ENCODE data around the gene CLECL1. TPM values are rescaled to one million over a fixed set of nuclear protein-coding genes. Genes with fewer than 3 reads are reported as not detected.

Gene CLECL1
- total and polyA plus RNA-seq, 2 of the 4 experiments (the other 2 are of a cell fraction) = not detected

DNA sequence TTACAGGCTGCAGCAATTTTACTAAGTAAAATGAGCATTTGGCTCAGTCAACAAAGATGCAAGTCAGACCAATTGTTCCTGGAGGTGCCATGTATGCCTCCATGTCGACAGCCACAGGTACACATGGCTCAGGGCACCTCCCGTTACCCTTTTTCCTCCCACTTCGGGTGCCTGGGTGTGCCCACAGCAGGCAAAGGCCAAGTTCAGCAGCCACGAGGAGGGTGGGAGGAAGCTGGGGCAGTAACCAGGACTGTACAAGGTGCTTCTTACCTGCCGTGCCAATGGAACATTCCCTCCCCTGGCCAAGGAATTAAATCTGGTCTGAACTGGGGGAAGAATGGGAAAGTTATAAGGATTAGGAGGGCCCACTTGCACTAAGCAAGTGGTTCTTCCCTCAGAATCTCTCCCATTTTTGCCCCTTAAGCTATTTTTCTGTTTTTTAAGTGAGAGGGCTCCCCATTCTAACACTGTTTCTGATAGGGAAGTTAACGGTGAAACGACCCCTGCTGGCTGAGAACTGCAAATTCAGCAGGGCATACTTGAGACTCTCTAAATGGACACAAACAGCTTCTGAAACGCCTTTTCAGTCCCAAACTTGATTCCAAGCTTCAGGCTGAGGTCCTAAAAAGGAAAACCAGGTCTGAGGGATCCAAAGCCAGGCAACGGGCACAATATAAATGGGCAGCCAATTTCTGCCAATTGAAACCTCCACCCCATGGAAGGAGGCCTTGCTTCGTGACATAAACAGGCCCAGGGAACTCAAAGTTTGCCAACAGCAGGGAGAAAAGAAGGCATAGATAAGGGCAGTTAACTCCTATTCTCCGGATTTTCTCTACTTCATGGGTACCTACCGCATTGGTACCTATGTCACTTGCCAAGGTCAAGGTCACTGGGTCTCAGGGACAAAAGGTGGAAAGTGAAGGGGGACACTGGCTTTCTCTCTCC is 24.8 kb downstream of the CLECL1 start:
- peak overlapping the region; percentile 46 for H2AFZ ChIP-seq (replicated peaks; ENCODE audit: low read length, poor library complexity)
- H3K56ac ChIP-seq (ENCODE audit: extremely low read depth, insufficient read depth, low read length) = no peak overlapping the region
- no peak overlapping the region for H3K4me3 ChIP-seq (ENCODE audit: insufficient read depth, low read depth, low read length)
- dilution Hi-C loops (cut with HindIII; ENCODE audit: low sequenced_read_pairs, unreplicated experiment) = loop anchor here (10.0 kb wide), 1 partner anchor 73 kb away; no protein-coding TSS in a partner anchor
- no peak overlapping the region for H3K4ac ChIP-seq (ENCODE audit: low read depth, low read length)
- H3K4me1 ChIP-seq (ENCODE audit: control insufficient read depth, insufficient read depth, low read length) = no peaks in the 10 kb centered on the region
- H2BK15ac ChIP-seq (ENCODE audit: low read depth, low read length) = no peak overlapping the region
- peak; percentile 92 for TF ChIP-seq SMC3 (IDR thresholded peaks at IDR 0.05; ENCODE audit: low read depth, low read length)
- peak; percentile 80 for TF ChIP-seq RAD21 (IDR thresholded peaks at IDR 0.05; ENCODE audit: low read length)
- TF ChIP-seq CTCF (conservative IDR thresholded peaks at IDR 0.05; ENCODE audit: low read depth, low read length) = peak; percentile 79
- no peak for TF ChIP-seq MAFK (IDR thresholded peaks at IDR 0.05; ENCODE audit: low read depth, low read length)
- no peaks in the 10 kb centered on the region for H3K9me1 ChIP-seq (ENCODE audit: insufficient read depth, low read length)
- ATAC-seq (ENCODE audit: low read depth) = peak; percentile 86
- no peak overlapping the region for H4K8ac ChIP-seq (ENCODE audit: low read depth in 2 of 2, low read length in 2 of 2)
- H3K14ac ChIP-seq (replicated peaks; ENCODE audit: low read depth, low read length) = no peak overlapping the region
- no peak overlapping the region for H2BK20ac ChIP-seq (ENCODE audit: low read depth, low read length)
- H3K27me3 ChIP-seq (ENCODE audit: control insufficient read depth, insufficient read depth, low read length) = no peaks in the 10 kb centered on the region
- no peaks in the 10 kb centered on the region for H3K9me3 ChIP-seq (ENCODE audit: control insufficient read depth, insufficient read depth, low read length)
- H2AK5ac ChIP-seq (ENCODE audit: low read depth, low read length) = no peak overlapping the region
- H3K79me1 ChIP-seq (ENCODE audit: low read depth in 1 of 2, low read length in 2 of 2) = no peaks in the 10 kb centered on the region
- no peak overlapping the region for H2BK120ac ChIP-seq (ENCODE audit: low read depth, low read length)
- in situ Hi-C loops (cut with MboI; ENCODE audit: low sequenced_read_pairs) = loop anchor here (5.0 to 25.0 kb wide), 2 partner anchors 71 to 371 kb away; no protein-coding TSS in a partner anchor
- no peak overlapping the region for H4K91ac ChIP-seq (ENCODE audit: insufficient read depth, low read depth, low read length)
- WGBS, 2 experiments (ENCODE audit: extremely low coverage in 2 of 2, insufficient read length in 1 of 2) = 0% methylated on average over 2 of the region's 12 CpGs; no CpG with 5 or more reads in 1 of the 2 experiments
- H3K23ac ChIP-seq (ENCODE audit: low read depth, low read length) = no peak overlapping the region
- BruUV-seq (replicated peaks) = no TSS peak
- H3K4me2 ChIP-seq (ENCODE audit: low read depth, low read length) = no peak overlapping the region
- H4K5ac ChIP-seq (ENCODE audit: low read depth, low read length) = no peak overlapping the region
- H2AK9ac ChIP-seq (replicated peaks; ENCODE audit: low read depth, low read length, poor library complexity) = no peak overlapping the region
- intact Hi-C loops (cut with micrococcal nuclease) = loop anchor here (1.0 kb wide), 2 partner anchors 74 to 377 kb away; no protein-coding TSS in a partner anchor
- no peaks in the 10 kb centered on the region for H4K20me1 ChIP-seq (ENCODE audit: insufficient read depth, low read length)
- H3K9ac ChIP-seq (ENCODE audit: low read depth, low read length) = no peak overlapping the region
- H2BK5ac ChIP-seq (ENCODE audit: low read depth, low read length, poor library complexity, severe bottlenecking) = no peak overlapping the region
- H3K18ac ChIP-seq (ENCODE audit: low read depth, low read length) = no peak overlapping the region
- ChIA-PET CTCF (interaction anchor here (0.6 to 1.6 kb wide), 14 partner anchors 9 to 374 kb away, joined by 3 to 14 read pairs (median 6); no protein-coding TSS in a partner anchor), POLR2A (ENCODE audit: unreplicated experiment) (no interaction called here)
- no peaks in the 10 kb centered on the region for H3K36me3 ChIP-seq (ENCODE audit: control insufficient read depth, insufficient read depth, low read length)
- no peak overlapping the region for H3K27ac ChIP-seq (ENCODE audit: insufficient read depth, low read length)
- DNase-seq = peak; percentile 65
